ENCODE measurements around the gene ATP2B2.

DNA sequence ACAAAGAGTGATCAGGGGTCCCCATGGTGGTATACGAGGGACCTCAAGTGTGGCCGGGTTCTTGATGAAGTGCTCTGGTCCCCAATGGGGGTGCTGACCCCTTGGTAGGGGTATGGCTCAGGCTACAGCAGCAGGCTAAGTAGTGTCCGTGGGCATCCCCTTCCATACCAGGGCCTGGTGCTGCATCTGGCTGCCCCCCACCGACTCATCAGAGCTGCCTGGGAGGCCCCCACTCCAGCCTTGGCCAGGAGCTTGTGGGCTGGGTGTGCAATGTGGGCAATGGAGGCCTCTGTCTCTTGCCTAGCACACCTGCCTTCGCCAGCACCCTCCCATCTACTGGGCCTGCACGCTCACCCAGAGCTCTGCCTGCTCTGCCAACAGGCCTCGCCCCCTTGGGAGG is 125.4 kb downstream of the ATP2B2 start:
- TF ChIP-seq POLR2AphosphoS5 (IDR thresholded peaks at IDR 0.05; ENCODE audit: low read depth, low read length) = no peak
- no peak for TF ChIP-seq POLR2A (IDR thresholded peaks at IDR 0.05; ENCODE audit: borderline replicate concordance, extremely low read depth, insufficient read depth, insufficient read length)
- TF ChIP-seq, protein P1, sequence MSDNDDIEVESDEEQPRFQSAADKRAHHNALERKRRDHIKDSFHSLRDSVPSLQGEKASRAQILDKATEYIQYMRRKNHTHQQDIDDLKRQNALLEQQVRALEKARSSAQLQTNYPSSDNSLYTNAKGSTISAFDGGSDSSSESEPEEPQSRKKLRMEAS (IDR thresholded peaks at IDR 0.05) = no peak
- no peak for TF ChIP-seq CTCF (IDR thresholded peaks at IDR 0.05 in 2 of 3, conservative IDR thresholded peaks at IDR 0.05 in 1 of 3; ENCODE audit: borderline replicate concordance in 1 of 3, insufficient read depth in 1 of 3, low read depth in 2 of 3, low read length in 2 of 3)
- no peak for TF ChIP-seq CEBPB (IDR thresholded peaks at IDR 0.05; ENCODE audit: low read depth)
- no peak for TF ChIP-seq REST (IDR thresholded peaks at IDR 0.05; ENCODE audit: low read depth)

All from HCT116 (cell line).